HEK293 (cell line): ENCODE results near the gene NDE1.

Experiments used
- CTCF ChIA-PET: fragments of 350-600 bp; formaldehyde crosslinking; extraction: SDS; loops from one replicate; lab custom pipeline; 2021; ENCODE audit warnings: antibody characterized with exemption; lab: Yijun Ruan, JAX
- POLR2A ChIA-PET: fragments of 300-600 bp; formaldehyde crosslinking; extraction: SDS; loops from one replicate; lab custom pipeline; 2020; ENCODE audit warnings: antibody characterized with exemption, inconsistent platforms; lab: Yijun Ruan, JAX
- H3K27ac ChIP-seq: fragments of 200-500 bp; sonication (Bioruptor generic); 2 replicates; pipeline ENCODE4 v1.5.1; 2014; ENCODE audit warnings: low read depth, low read length, control low read depth, inconsistent platforms; ENCODE audit errors: extremely low read depth
- H3K36me3 ChIP-seq, 2 experiments: fragments of 200-500 bp in 1 of 2; sonication (Bioruptor generic) in 1 of 2; 1 replicate in 1 of 2; 2 replicates in 1 of 2; pipeline ENCODE4 v1.5.1; 2014 to 2017; ENCODE audit warnings: inconsistent platforms in 2 of 2, low read length in 2 of 2; ENCODE audit not compliant: control insufficient read depth in 2 of 2, insufficient read depth in 1 of 2
- H3K4me1 ChIP-seq: fragments of 200-500 bp; sonication (Bioruptor generic); 2 replicates; pipeline ENCODE4 v1.5.1; 2014; ENCODE audit warnings: mild to moderate bottlenecking, low read length, inconsistent platforms; ENCODE audit not compliant: control insufficient read depth, insufficient read depth
- H3K4me3 ChIP-seq: 2 replicates; pipeline ENCODE4 v1.5.1; 2011; ENCODE audit warnings: low read depth, mild to moderate bottlenecking, control low read depth, low read length, moderate library complexity
- H3K9me3 ChIP-seq: fragments of 200-500 bp; sonication (Bioruptor generic); 2 replicates; pipeline ENCODE4 v1.5.1; 2014; ENCODE audit warnings: low read depth, low read length, inconsistent platforms; ENCODE audit not compliant: control insufficient read depth, insufficient read depth
- EGR2 ChIP-seq: fragments of 450-650 bp; formaldehyde crosslinking; IDR thresholded peaks from 2 replicates; pipeline ENCODE4 v1.5.1; 2016; ENCODE audit warnings: low read depth, missing biosample characterization, missing genetic modification characterization
- KLF17 ChIP-seq: fragments of 450-650 bp; formaldehyde crosslinking; IDR thresholded peaks from 2 replicates; pipeline ENCODE4 v1.5.1; 2016; ENCODE audit warnings: missing biosample characterization, missing genetic modification characterization
- KLF9 ChIP-seq: fragments of 450-650 bp; formaldehyde crosslinking; IDR thresholded peaks from 2 replicates; pipeline ENCODE4 v1.5.1; 2016; ENCODE audit warnings: missing biosample characterization, missing genetic modification characterization, low read depth
- MZF1 ChIP-seq: fragments of 450-650 bp; formaldehyde crosslinking; IDR thresholded peaks from 2 replicates; pipeline ENCODE4 v1.5.1; 2017; ENCODE audit warnings: missing biosample characterization, missing genetic modification characterization, borderline replicate concordance
- OSR2 ChIP-seq: fragments of 450-650 bp; formaldehyde crosslinking; IDR thresholded peaks from 2 replicates; pipeline ENCODE4 v1.5.1; 2016; ENCODE audit warnings: missing biosample characterization, missing genetic modification characterization
- PATZ1 ChIP-seq: fragments of 450-650 bp; formaldehyde crosslinking; IDR thresholded peaks from 2 replicates; pipeline ENCODE4 v1.5.1; 2016; ENCODE audit warnings: missing biosample characterization, missing genetic modification characterization
- PRDM6 ChIP-seq: fragments of 450-650 bp; formaldehyde crosslinking; IDR thresholded peaks from 2 replicates; pipeline ENCODE4 v1.5.1; 2017; ENCODE audit warnings: missing biosample characterization, missing genetic modification characterization
- SP2 ChIP-seq: fragments of 450-650 bp; formaldehyde crosslinking; IDR thresholded peaks from 2 replicates; pipeline ENCODE4 v1.5.1; 2016; ENCODE audit warnings: missing biosample characterization, missing genetic modification characterization
- SP7 ChIP-seq: fragments of 450-650 bp; formaldehyde crosslinking; IDR thresholded peaks from 2 replicates; pipeline ENCODE4 v1.5.1; 2016; ENCODE audit warnings: missing biosample characterization, missing genetic modification characterization
- TSHZ1 ChIP-seq: fragments of 450-650 bp; formaldehyde crosslinking; IDR thresholded peaks from 2 replicates; pipeline ENCODE4 v1.5.1; 2016; ENCODE audit warnings: missing biosample characterization, missing genetic modification characterization, borderline replicate concordance
- WT1 ChIP-seq: fragments of 450-650 bp; formaldehyde crosslinking; IDR thresholded peaks from 2 replicates; pipeline ENCODE4 v1.5.1; 2016; ENCODE audit warnings: missing biosample characterization, missing genetic modification characterization
- ZBTB17 ChIP-seq: fragments of 450-650 bp; formaldehyde crosslinking; IDR thresholded peaks from 2 replicates; pipeline ENCODE4 v1.5.1; 2016; ENCODE audit warnings: missing biosample characterization, missing genetic modification characterization
- ZBTB20 ChIP-seq: fragments of 450-650 bp; formaldehyde crosslinking; IDR thresholded peaks from 2 replicates; pipeline ENCODE4 v1.5.1; 2016; ENCODE audit warnings: missing biosample characterization, missing genetic modification characterization
- ZNF133 ChIP-seq: fragments of 450-650 bp; formaldehyde crosslinking; IDR thresholded peaks from 2 replicates; pipeline ENCODE4 v1.5.1; 2016; ENCODE audit warnings: missing biosample characterization, missing genetic modification characterization
- ZNF24 ChIP-seq: fragments of 450-650 bp; formaldehyde crosslinking; IDR thresholded peaks from 2 replicates; pipeline ENCODE4 v1.5.1; 2016; ENCODE audit warnings: missing biosample characterization, missing genetic modification characterization
- ZNF280D ChIP-seq: fragments of 450-650 bp; formaldehyde crosslinking; IDR thresholded peaks from 2 replicates; pipeline ENCODE4 v1.5.1; 2016; ENCODE audit warnings: missing biosample characterization, missing genetic modification characterization
- ZNF362 ChIP-seq: fragments of 450-650 bp; formaldehyde crosslinking; IDR thresholded peaks from 2 replicates; pipeline ENCODE4 v1.5.1; 2016; ENCODE audit warnings: missing biosample characterization, missing genetic modification characterization
- ZNF366 ChIP-seq: fragments of 450-650 bp; formaldehyde crosslinking; conservative IDR thresholded peaks from 2 replicates; pipeline ENCODE4 v1.5.1; 2016; ENCODE audit warnings: missing biosample characterization, missing genetic modification characterization
- ZNF48 ChIP-seq: fragments of 450-650 bp; formaldehyde crosslinking; IDR thresholded peaks from 2 replicates; pipeline ENCODE4 v1.5.1; 2016; ENCODE audit warnings: missing biosample characterization, missing genetic modification characterization
- ZNF549 ChIP-seq: fragments of 450-650 bp; IDR thresholded peaks from 2 replicates; pipeline ENCODE4 v1.5.1; 2018; ENCODE audit warnings: missing biosample characterization, missing genetic modification characterization, mild to moderate bottlenecking, inconsistent platforms, moderate library complexity
- ZNF561 ChIP-seq: fragments of 450-650 bp; IDR thresholded peaks from 2 replicates; pipeline ENCODE4 v1.5.1; 2018; ENCODE audit warnings: missing biosample characterization, missing genetic modification characterization, borderline replicate concordance
- ZNF843 ChIP-seq: fragments of 450-650 bp; formaldehyde crosslinking; IDR thresholded peaks from 2 replicates; pipeline ENCODE4 v1.5.1; 2016; ENCODE audit warnings: missing biosample characterization, missing genetic modification characterization
- ZSCAN30 ChIP-seq: fragments of 450-650 bp; IDR thresholded peaks from 2 replicates; pipeline ENCODE4 v1.5.1; 2018; ENCODE audit warnings: missing biosample characterization, mild to moderate bottlenecking, missing genetic modification characterization, moderate library complexity
- ZXDB ChIP-seq: fragments of 450-650 bp; formaldehyde crosslinking; IDR thresholded peaks from 2 replicates; pipeline ENCODE4 v1.5.1; 2016; ENCODE audit warnings: missing biosample characterization, missing genetic modification characterization

Gene NDE1

GRCh38 chr16:15644267-15644961 lies 5.6 kb upstream of the NDE1 start:
- POLR2A ChIA-PET: interaction anchor here (0.8 kb wide), 1 partner anchor 8 kb away, joined by 4 read pairs; no protein-coding TSS in a partner anchor
- Histone ChIP-seq H3K4me3 (no peak overlapping the region), H3K9me3 (no peaks in the 10 kb centered on the region), H3K4me1 (peaks cover 15% of the 10 kb centered on the region), H3K36me3 (no peaks in the 10 kb centered on the region; a peak in 1 of 3 replicates), H3K27ac (peak overlapping the region; percentile 98)
- CTCF ChIA-PET: interaction anchor here (0.6 to 2.5 kb wide), 8 partner anchors 9 to 125 kb away, joined by 3 to 10 read pairs (median 4); no protein-coding TSS in a partner anchor
- peak; percentile 77 for TF ChIP-seq SP7 (tag by site-specific recombination)
- no peak for TF ChIP-seq ZNF549
- TF ChIP-seq ZBTB20: peak; percentile 71
- no peak for TF ChIP-seq ZNF133 (tag by site-specific recombination)
- no peak for TF ChIP-seq ZSCAN30 (tag by site-specific recombination)
- TF ChIP-seq ZNF280D (tag by site-specific recombination): no peak
- TF ChIP-seq KLF9 (tag by site-specific recombination): 0 out of 2 replicates have a peak, but pooled peaks have one; percentile 20
- 0 out of 2 replicates have a peak, but pooled peaks have one; percentile 10 for TF ChIP-seq PATZ1
- peak; percentile 45; the same call in 1 of the 2 replicates for TF ChIP-seq ZXDB (tag by site-specific recombination)
- TF ChIP-seq OSR2 (tag by site-specific recombination): peak; percentile 48; the same call in 1 of the 2 replicates
- TF ChIP-seq PRDM6 (tag by site-specific recombination): peak; percentile 76
- TF ChIP-seq EGR2 (tag by site-specific recombination): 0 out of 2 replicates have a peak, but pooled peaks have one; percentile 25
- TF ChIP-seq ZNF561 (tag by site-specific recombination): peak; percentile 58; the same call in 1 of the 2 replicates
- 0 out of 2 replicates have a peak, but pooled peaks have one; percentile 47 for TF ChIP-seq TSHZ1 (tag by site-specific recombination)
- TF ChIP-seq WT1 (tag by site-specific recombination): peak; percentile 58; the same call in 1 of the 2 replicates
- peak; percentile 95 for TF ChIP-seq ZBTB17 (tag by site-specific recombination)
- peak; percentile 38; the same call in 1 of the 2 replicates for TF ChIP-seq KLF17 (tag by site-specific recombination)
- TF ChIP-seq ZNF24 (tag by site-specific recombination): 0 out of 2 replicates have a peak, but pooled peaks have one; percentile 37
- TF ChIP-seq ZNF362 (tag by site-specific recombination): peak; percentile 70
- peak; percentile 69 for TF ChIP-seq SP2 (tag by site-specific recombination)
- no peak for TF ChIP-seq ZNF48 (tag by site-specific recombination)
- TF ChIP-seq ZNF366 (tag by site-specific recombination): peak; percentile 91
- TF ChIP-seq MZF1: peak; percentile 100
- no peak for TF ChIP-seq ZNF843 (tag by site-specific recombination)
